Prostate gland (tissue), 2 donors: ENCODE data around the gene MAP7D3. TPM values are rescaled to one million over a fixed set of nuclear protein-coding genes. Genes with fewer than 3 reads are reported as not detected.

Experiments
- DNase-seq: peaks from one replicate; pipeline ENCODE4 v3.0.0-alpha.2; 2019; ENCODE audit warnings: low spot score
- H3K27ac ChIP-seq, 2 donors: fragments of 200-600 bp; sonication (generic); 2 replicates each; pipeline ENCODE4 v1.5.1; 2017 to 2019
- H3K27me3 ChIP-seq: fragments of 200-600 bp; sonication (generic); replicated peaks from 2 replicates; pipeline ENCODE4 v1.5.1; 2019; ENCODE audit not compliant: insufficient read depth
- H3K36me3 ChIP-seq, 2 donors: fragments of 200-600 bp; sonication (generic); 1 replicate in 1 of 2; 2 replicates in 1 of 2; pipeline versions ENCODE4 v1.5.1 to v1.8.1; 2017 to 2019
- H3K4me1 ChIP-seq: fragments of 200-600 bp; sonication (generic); replicated peaks from 2 replicates; pipeline ENCODE4 v1.5.1; 2019
- H3K4me3 ChIP-seq, 2 donors: fragments of 200-600 bp; sonication (generic); 2 replicates each; pipeline ENCODE4 v1.5.1; 2017 to 2019
- H3K9me3 ChIP-seq: fragments of 200-600 bp; sonication (generic); 2 replicates; pipeline ENCODE4 v1.5.1; 2017
- CTCF ChIP-seq, 4 experiments: fragments of 200-600 bp in 2 of 4; fragments of 450-650 bp in 2 of 4; sonication (generic) in 2 of 4; IDR thresholded peaks; 1 replicate in 3 of 4; 2 replicates in 1 of 4; pipeline ENCODE4 v1.5.1; 2016 to 2019; ENCODE audit warnings: antibody characterized with exemption in 4 of 4, mild to moderate bottlenecking in 2 of 4, moderate library complexity in 2 of 4
- POLR2A ChIP-seq: fragments of 450-650 bp; IDR thresholded peaks from one replicate; pipeline ENCODE4 v1.6.1; 2016; ENCODE audit warnings: antibody characterized with exemption, mild to moderate bottlenecking
- POLR2AphosphoS5 ChIP-seq: sonication (generic); formaldehyde crosslinking; IDR thresholded peaks from one replicate; pipeline ENCODE4 v1.6.1; 2017; ENCODE audit warnings: antibody characterized with exemption
- whole genome bisulfite sequencing: methylation state at CpG from one replicate; pipeline ENCODE4 v1.1.5; 2018; 5-methylcytosine and 5-hydroxymethylcytosine counted together
- intact Hi-C: fragments of 100-400 bp; cut with DNase I; formaldehyde crosslinking; loops from one replicate; pipeline ENCODE4 v1.14.2; 2022
- total RNA-seq, 2 donors: library from RNA; depleted of rRNA; stranded (reverse); fragments of >200 nt; gene quantifications; one replicate each; pipeline ENCODE4 v1.1.0, GENCODE V29; 2016

The MAP7D3 gene
- total RNA-seq, 2 donors from 2014 or later: 6.1 to 22.8 TPM

- Histone ChIP-seq H3K27me3 (no peaks in the 10 kb centered on the region), H3K4me1 (no peaks in the 10 kb centered on the region), H3K27ac (no peak overlapping the region), H3K9me3 (no peaks in the 10 kb centered on the region), H3K36me3 (no peaks in the 10 kb centered on the region), H3K4me3 (no peak overlapping the region)
- WGBS: 85% methylated on average over 1 of the region's 1 CpG
- TF ChIP-seq POLR2A: no peak
- no peak for TF ChIP-seq POLR2AphosphoS5
- no peak for TF ChIP-seq CTCF (IDR thresholded peaks at IDR 0.05)
- no peak for DNase-seq
- intact Hi-C loops: no loop called here
Observed at GRCh38 chrX:136163689-136164088, 87.5 kb downstream of the MAP7D3 start.

Other genes with a start within 250 kb of the MAP7D3 start
- 100 to 1,000 TPM; 246 to 296 TPM for gene FHL1, start 103.9 kb downstream of the MAP7D3 start, total RNA-seq
- under 1 TPM in 1 of 2 donors, not detected in 1; 0.23 TPM for gene ADGRG4, start 49.6 kb upstream of the MAP7D3 start, total RNA-seq
- gene BRS3, start 236.5 kb upstream of the MAP7D3 start, total RNA-seq: under 1 TPM in 1 of 2 donors, not detected in 1; 0.23 TPM
- gene HTATSF1, start 246.2 kb upstream of the MAP7D3 start, total RNA-seq: 10 to 100 TPM; 63.9 to 88.3 TPM